OCI-LY7 (cell line): ENCODE data around the gene FMN1. TPM values are rescaled to one million over a fixed set of nuclear protein-coding genes. Genes with fewer than 3 reads are reported as not detected.

Experiments used
- BruUV-seq: library from RNA; stranded (reverse); fragments of 400-500 nt; replicated peaks from 2 replicates; lab custom pipeline; 2021; lab: Mats Ljungman, UMichigan
- CTCF ChIA-PET: fragments of 300-600 bp; sonication (Branson Sonifier 250); formaldehyde crosslinking; loops from one replicate; lab custom pipeline; 2022; ENCODE audit warnings: antibody characterized with exemption; ENCODE audit not compliant: unreplicated experiment; lab: Charles Lee
- POLR2A ChIA-PET: fragments of 300-600 bp; sonication (Branson Sonifier 250); formaldehyde crosslinking; loops from one replicate; lab custom pipeline; 2022; ENCODE audit warnings: antibody characterized with exemption; lab: Charles Lee
- DNase-seq: peaks from one replicate; pipeline ENCODE4 v3.0.0-alpha.2; 2015; ENCODE audit warnings: low spot score
- H2AFZ ChIP-seq: fragments of 200-600 bp; sonication (generic), shearing (Covaris generic); 2 replicates; pipeline ENCODE4 v1.6.1; 2014; ENCODE audit warnings: mild to moderate bottlenecking, antibody characterized with exemption, low read length, moderate library complexity
- H3K27ac ChIP-seq: fragments of 200-600 bp; sonication (generic); 2 replicates; pipeline ENCODE4 v1.5.1; 2014; ENCODE audit warnings: mixed run types, low read depth, mild to moderate bottlenecking, moderate library complexity, low read length, inconsistent platforms; ENCODE audit not compliant: poor library complexity, severe bottlenecking
- H3K36me3 ChIP-seq: fragments of 200-600 bp; sonication (generic); 2 replicates; pipeline ENCODE4 v1.6.1; 2014; ENCODE audit warnings: mild to moderate bottlenecking, antibody characterized with exemption, low read length, moderate library complexity, mixed read lengths; ENCODE audit not compliant: insufficient read depth
- H3K4me1 ChIP-seq: fragments of 200-600 bp; sonication (generic); 2 replicates; pipeline ENCODE4 v1.5.1; 2014; ENCODE audit warnings: mild to moderate bottlenecking, low read length; ENCODE audit not compliant: insufficient read depth, poor library complexity, severe bottlenecking
- H3K4me2 ChIP-seq: fragments of 200-600 bp; sonication (generic); 2 replicates; pipeline ENCODE4 v1.6.1; 2014; ENCODE audit warnings: mild to moderate bottlenecking, low read length
- H3K4me3 ChIP-seq: fragments of 200-600 bp; sonication (generic); 2 replicates; pipeline ENCODE4 v1.5.1; 2014; ENCODE audit warnings: mild to moderate bottlenecking, low read depth, low read length; ENCODE audit not compliant: poor library complexity, severe bottlenecking
- H3K79me2 ChIP-seq: fragments of 200-600 bp; sonication (generic); 2 replicates; pipeline ENCODE4 v1.6.1; 2016; ENCODE audit warnings: low read depth, mild to moderate bottlenecking, low read length, moderate library complexity, mixed read lengths; ENCODE audit not compliant: insufficient read depth
- H3K9me2 ChIP-seq: fragments of 200-600 bp; sonication (generic); 2 replicates; pipeline ENCODE4 v1.6.1; 2016; ENCODE audit warnings: mild to moderate bottlenecking, low read length, mixed read lengths; ENCODE audit not compliant: insufficient read depth
- H3K9me3 ChIP-seq: fragments of 200-600 bp; sonication (generic); 2 replicates; pipeline ENCODE4 v1.6.1; 2014; ENCODE audit warnings: mild to moderate bottlenecking, mixed run types, low read length, mixed read lengths
- H4K20me1 ChIP-seq: fragments of 200-600 bp; sonication (generic); 2 replicates; pipeline ENCODE4 v1.6.1; 2014; ENCODE audit warnings: mild to moderate bottlenecking, antibody characterized with exemption, low read length, moderate library complexity, mixed read lengths; ENCODE audit not compliant: insufficient read depth
- CTCF ChIP-seq: fragments of 200-600 bp; sonication (generic); conservative IDR thresholded peaks from 2 replicates; pipeline ENCODE4 v1.5.1; 2014; ENCODE audit warnings: mild to moderate bottlenecking, antibody characterized with exemption, low read length, moderate library complexity, mixed read lengths
- EZH2phosphoT487 ChIP-seq: fragments of 200-600 bp; sonication (generic); IDR thresholded peaks from 2 replicates; pipeline ENCODE4 v1.6.1; 2018; ENCODE audit warnings: low read depth, borderline replicate concordance, mild to moderate bottlenecking, mixed run types, antibody characterized with exemption, low read length, moderate library complexity, mixed read lengths
- intact Hi-C: fragments of 100-400 bp; cut with micrococcal nuclease; formaldehyde crosslinking; loops from one replicate; pipeline ENCODE4 v1.10.0; 2022; ENCODE audit not compliant: unreplicated experiment
- total RNA-seq, 2 experiments: library from RNA; depleted of rRNA in 1 of 2; stranded (reverse); fragments of >200 nt in 1 of 2; shearing (Covaris generic) in 1 of 2; gene quantifications; 2 replicates each; pipeline ENCODE4 v1.2.3, GENCODE V29; 2014 to 2022

The FMN1 gene
- total RNA-seq, 2 experiments from 2014 or later = 3.2 to 4.2 TPM

- no peaks in the 10 kb centered on the region for H3K4me1 ChIP-seq
- no peak overlapping the region for H3K4me3 ChIP-seq
- no peaks in the 10 kb centered on the region for H3K9me3 ChIP-seq
- no peak for TF ChIP-seq EZH2phosphoT487
- TF ChIP-seq CTCF = no peak
- H3K79me2 ChIP-seq = no peaks in the 10 kb centered on the region
- intact Hi-C loops = loop anchor here (10.0 kb wide), 1 partner anchor 196 kb away; no protein-coding TSS in a partner anchor
- ChIA-PET CTCF (no interaction called here), POLR2A (no interaction called here)
- H3K4me2 ChIP-seq = no peak overlapping the region
- H4K20me1 ChIP-seq = no peaks in the 10 kb centered on the region
- no TSS peak for BruUV-seq
- no peaks in the 10 kb centered on the region for H3K36me3 ChIP-seq
- no peak overlapping the region for H3K27ac ChIP-seq
- H2AFZ ChIP-seq = no peak overlapping the region
- H3K9me2 ChIP-seq = no peaks in the 10 kb centered on the region
- no peak for DNase-seq
Measured at GRCh38 chr15:33029109-33029652, 165.3 kb downstream of the FMN1 start.

GRCh38 chr15:33028495-33028894 lies 166.0 kb downstream of the FMN1 start:
- Histone ChIP-seq H3K4me1 (no peaks in the 10 kb centered on the region), H3K4me2 (no peak overlapping the region), H4K20me1 (no peaks in the 10 kb centered on the region), H3K36me3 (no peaks in the 10 kb centered on the region), H3K27ac (no peak overlapping the region), H2AFZ (no peak overlapping the region), H3K9me2 (no peaks in the 10 kb centered on the region), H3K79me2 (no peaks in the 10 kb centered on the region), H3K9me3 (no peaks in the 10 kb centered on the region), H3K4me3 (no peak overlapping the region)
- intact Hi-C loops = loop anchor here (10.0 kb wide), 1 partner anchor 196 kb away; no protein-coding TSS in a partner anchor
- POLR2A ChIA-PET = no interaction called here
- no TSS peak for BruUV-seq
- CTCF ChIA-PET = interaction anchor here (1.1 kb wide), 1 partner anchor 19 kb away, joined by 3 read pairs; no protein-coding TSS in a partner anchor
- no peak for TF ChIP-seq CTCF
- TF ChIP-seq EZH2phosphoT487 = no peak
- DNase-seq = no peak
